ENCODE data around the gene DBT.

DNA sequence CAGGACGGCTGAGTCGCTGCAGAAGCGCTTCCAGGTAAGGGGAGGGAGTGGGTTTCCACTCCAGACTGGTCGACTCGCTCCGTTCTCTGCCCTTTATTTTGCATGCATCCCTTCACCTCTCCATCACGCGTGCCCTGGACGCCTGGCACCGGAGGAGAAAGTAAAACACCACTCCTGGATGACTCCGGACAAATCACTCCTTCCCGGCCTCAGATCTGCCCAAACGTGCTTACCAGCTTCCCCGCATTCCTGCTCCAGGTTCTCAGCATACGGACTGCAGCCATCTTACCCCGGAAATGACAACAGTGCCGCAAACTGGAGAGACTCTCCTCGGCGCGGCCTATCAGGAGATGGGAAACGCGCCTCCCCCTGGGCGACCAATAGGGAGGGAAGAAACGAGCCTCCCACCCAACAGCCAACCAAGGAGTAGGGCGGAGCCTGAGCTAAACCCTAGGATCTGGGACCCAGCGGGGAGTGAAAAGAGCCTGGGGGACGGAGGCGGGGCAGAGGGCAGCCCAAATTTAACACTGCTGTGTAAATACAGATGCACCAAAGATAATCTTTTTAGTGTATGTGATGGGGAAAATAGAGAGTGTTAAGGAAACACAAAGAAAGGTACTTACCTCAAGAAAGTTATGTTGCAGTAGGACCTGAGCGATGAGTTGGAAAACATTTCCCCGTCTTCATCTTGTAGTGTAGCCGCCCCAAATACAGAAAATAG is at the start of gene DBT:
- TF ChIP-seq, protein P1, sequence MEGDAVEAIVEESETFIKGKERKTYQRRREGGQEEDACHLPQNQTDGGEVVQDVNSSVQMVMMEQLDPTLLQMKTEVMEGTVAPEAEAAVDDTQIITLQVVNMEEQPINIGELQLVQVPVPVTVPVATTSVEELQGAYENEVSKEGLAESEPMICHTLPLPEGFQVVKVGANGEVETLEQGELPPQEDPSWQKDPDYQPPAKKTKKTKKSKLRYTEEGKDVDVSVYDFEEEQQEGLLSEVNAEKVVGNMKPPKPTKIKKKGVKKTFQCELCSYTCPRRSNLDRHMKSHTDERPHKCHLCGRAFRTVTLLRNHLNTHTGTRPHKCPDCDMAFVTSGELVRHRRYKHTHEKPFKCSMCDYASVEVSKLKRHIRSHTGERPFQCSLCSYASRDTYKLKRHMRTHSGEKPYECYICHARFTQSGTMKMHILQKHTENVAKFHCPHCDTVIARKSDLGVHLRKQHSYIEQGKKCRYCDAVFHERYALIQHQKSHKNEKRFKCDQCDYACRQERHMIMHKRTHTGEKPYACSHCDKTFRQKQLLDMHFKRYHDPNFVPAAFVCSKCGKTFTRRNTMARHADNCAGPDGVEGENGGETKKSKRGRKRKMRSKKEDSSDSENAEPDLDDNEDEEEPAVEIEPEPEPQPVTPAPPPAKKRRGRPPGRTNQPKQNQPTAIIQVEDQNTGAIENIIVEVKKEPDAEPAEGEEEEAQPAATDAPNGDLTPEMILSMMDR (IDR thresholded peaks at IDR 0.05) = no peak
- TF ChIP-seq POLR2A (IDR thresholded peaks at IDR 0.05) = peak; percentile 79

All from testis (tissue), 2 donors.